ES-I3 (cell line): ENCODE measurements around the gene TMEM132D.
"Not testable (repeated sequence)": the region's sequence is repeated elsewhere in the genome, so short reads cannot be mapped to it uniquely, and the experiment has no call there.

Experiments used
- H3K36me3 ChIP-seq: 2 replicates; pipeline ENCODE4 v1.6.1; 2013; ENCODE audit warnings: mild to moderate bottlenecking, low read length, control low read depth, moderate library complexity; ENCODE audit not compliant: insufficient read depth
- H3K4me1 ChIP-seq: 2 replicates; pipeline ENCODE4 v1.6.1; 2013; ENCODE audit warnings: mild to moderate bottlenecking, control low read depth, low read length; ENCODE audit not compliant: insufficient read depth
- H3K9ac ChIP-seq: 2 replicates; pipeline ENCODE4 v1.6.1; 2013; ENCODE audit warnings: low read depth, mild to moderate bottlenecking, low read length, moderate library complexity
- H3K9me3 ChIP-seq: 2 replicates; pipeline ENCODE4 v1.6.1; 2013; ENCODE audit warnings: mild to moderate bottlenecking, low read length, moderate library complexity; ENCODE audit not compliant: control insufficient read depth, insufficient read depth

Gene TMEM132D

DNA sequence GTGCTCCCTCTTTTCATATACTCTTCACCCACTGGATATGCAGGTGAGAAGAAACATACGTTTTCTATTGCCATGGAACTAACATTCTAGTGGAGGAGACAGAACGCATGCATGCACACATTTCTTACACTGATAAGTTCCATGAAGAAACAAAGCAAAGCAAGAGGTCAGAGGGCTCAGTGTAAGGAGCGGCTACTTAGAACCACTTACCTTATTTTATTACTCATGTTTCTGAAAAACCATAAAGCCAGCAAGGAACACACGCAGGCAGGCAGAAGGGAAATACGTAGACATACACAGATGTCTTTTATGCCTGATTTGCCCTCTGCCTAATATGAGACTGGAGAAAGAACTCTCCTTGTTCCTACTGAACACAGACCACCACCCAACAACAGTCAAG, 362.9 kb downstream of the TMEM132D start:
- Histone ChIP-seq H3K9me3 (no peaks in the 10 kb centered on the region; the same call in 1 of the 2 replicates), H3K4me1 (no peaks in the 10 kb centered on the region), H3K36me3 (no peaks in the 10 kb centered on the region), H3K9ac (no peak overlapping the region)

DNA sequence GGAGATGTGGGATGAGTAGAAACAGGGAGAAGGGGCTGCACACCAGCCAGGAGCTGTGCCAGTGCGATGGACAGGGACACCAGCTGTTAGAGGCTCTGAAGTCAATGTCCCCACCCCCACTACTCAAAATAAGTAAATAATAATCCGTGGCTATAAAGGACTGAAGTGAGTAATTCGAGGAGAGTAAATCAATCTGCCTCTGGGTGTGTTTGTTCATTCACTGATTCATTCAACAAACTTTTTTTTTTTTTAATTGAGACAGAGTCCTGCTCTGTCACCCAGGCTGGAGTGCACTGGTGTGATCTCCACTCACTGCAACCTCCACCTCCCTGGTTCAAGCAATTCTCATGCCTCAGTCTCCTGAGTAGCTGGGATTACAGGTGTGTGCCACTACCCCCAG, 363.6 kb downstream of the TMEM132D start:
- Histone ChIP-seq H3K4me1 (no peaks in the 10 kb centered on the region), H3K36me3 (no peaks in the 10 kb centered on the region), H3K9me3 (no peaks in the 10 kb centered on the region; the same call in 1 of the 2 replicates), H3K9ac (no peak overlapping the region)

DNA sequence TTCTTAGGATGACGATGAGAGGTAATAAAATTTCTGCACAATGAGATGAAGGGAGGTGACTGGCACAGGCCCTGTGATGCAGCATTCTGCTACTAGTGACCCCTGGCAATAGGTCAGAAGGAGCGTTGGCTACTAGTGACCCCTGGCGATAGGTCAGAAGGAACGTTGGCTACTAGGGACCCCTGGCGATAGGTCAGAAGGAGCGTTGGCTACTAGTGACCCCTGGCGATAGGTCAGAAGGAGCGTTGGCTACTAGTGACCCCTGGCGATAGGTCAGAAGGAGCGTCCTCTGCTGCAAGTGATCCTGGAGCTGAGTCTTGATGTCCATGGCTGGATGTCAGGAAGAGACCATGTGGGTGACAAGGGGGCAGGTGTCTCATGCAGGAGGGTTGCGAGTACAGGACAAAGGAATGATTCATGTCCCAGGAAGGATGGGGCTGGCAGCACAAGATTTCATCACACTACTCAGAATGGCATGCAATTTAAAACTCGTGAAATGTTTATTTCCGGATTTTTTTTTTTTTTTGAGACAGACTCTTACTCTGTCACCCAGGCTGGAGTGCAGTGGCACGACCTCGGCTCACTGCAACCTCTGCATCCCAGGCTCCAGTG, 365.0 kb downstream of the TMEM132D start:
- H3K36me3 ChIP-seq, H3K9me3 ChIP-seq, H3K4me1 ChIP-seq, H3K9ac ChIP-seq: not testable (repeated sequence)

DNA sequence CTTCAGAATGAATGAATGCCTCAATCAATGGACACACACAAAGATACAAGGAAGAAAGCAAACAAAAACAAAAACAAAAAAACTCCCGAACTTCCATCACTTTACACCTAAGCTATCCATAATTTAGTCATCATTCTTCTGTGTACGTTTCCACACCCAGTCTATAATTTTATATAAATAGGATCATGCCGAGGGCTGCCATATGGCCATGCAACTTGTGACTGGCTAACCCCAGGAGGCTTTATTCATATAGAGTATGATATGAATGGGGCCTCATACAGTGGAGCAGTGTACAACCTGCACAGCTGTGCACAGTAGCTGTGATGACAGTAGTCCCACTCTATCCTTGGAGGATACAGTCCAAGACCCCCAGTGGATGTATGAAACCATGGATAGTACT, 365.7 kb downstream of the TMEM132D start:
- Histone ChIP-seq H3K9me3 (no peaks in the 10 kb centered on the region), H3K4me1 (peaks cover 3% of the 10 kb centered on the region; the same call in 1 of the 2 replicates), H3K9ac (no peak overlapping the region), H3K36me3 (no peaks in the 10 kb centered on the region)

DNA sequence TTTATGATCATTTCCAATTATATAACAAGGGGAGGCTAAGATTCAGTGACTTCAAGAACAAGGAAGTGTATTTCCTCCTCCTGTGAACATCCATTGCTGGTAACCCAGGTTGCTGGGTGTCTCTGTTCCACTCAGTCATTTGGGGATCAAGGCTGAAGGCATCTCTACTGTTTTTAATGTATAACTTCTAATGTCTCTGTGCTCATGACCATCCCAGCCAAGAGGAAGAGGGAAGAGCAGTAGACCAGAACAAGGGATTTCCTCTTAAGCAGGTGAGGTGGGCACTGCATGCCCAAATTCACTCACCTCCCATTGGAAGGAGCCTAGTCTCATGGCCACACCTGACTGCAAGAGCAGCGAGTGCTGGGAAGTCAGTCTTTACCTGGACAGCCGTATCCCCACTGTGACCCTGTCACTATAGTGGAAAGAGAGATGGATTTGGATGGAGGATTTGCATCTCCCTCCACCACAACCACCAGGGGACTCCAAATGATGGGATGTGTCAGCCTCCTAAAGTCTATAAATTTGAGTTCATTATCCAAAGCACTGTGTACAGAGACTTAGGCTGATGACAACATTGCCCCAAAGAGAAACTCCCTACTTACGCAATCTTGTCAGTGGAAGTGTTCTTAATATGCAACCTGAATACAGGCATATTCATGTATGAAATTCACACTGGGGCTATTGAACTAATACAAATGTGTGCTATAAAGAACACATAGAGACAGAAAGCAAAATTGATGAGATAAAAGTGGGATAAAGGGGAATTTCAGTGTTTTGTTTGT, 368.7 kb downstream of the TMEM132D start:
- H3K9ac ChIP-seq: no peak overlapping the region
- H3K36me3 ChIP-seq: no peaks in the 10 kb centered on the region; the same call in 1 of the 2 replicates
- H3K9me3 ChIP-seq: no peaks in the 10 kb centered on the region
- peaks cover 24% of the 10 kb centered on the region for H3K4me1 ChIP-seq

DNA sequence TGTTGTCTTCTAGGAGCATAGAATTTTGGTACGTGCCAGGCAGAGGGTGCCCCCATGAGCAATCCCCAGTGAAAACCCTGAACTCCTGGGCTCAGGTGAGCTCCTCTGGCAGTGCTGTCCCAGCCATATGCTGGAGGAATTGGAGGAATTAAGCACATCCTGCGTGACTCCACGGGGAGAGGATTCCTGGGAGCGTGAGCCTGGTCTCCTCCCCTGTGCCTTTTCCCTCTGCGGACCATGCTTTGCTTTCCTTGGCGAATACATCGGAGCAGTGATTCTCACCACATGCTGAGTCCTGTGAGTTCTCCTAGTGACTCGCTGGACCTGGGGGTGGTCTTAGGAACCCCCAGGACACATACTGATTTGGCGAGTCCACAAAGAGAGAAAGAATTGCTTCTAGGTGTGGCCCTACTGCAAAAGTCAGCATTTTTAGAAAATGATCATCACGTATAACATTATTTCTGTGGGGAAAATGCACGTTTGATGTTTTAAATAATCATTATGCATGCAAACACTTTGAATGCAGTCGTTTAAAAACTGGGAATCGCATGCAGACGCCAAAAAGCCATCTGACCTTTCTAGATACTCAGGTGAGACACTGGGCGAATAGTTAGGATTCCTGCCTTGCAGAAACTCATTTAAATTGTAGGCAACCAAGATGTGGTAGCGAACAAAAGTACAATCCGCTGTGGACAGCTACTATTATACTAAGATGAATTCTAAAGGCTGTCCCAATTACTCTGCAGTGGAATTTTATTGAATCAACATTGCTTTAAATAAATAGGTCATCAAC, 370.9 kb downstream of the TMEM132D start:
- no peaks in the 10 kb centered on the region for H3K9me3 ChIP-seq
- H3K4me1 ChIP-seq: peaks cover 24% of the 10 kb centered on the region
- H3K9ac ChIP-seq: no peak overlapping the region
- H3K36me3 ChIP-seq: no peaks in the 10 kb centered on the region; the same call in 1 of the 2 replicates

DNA sequence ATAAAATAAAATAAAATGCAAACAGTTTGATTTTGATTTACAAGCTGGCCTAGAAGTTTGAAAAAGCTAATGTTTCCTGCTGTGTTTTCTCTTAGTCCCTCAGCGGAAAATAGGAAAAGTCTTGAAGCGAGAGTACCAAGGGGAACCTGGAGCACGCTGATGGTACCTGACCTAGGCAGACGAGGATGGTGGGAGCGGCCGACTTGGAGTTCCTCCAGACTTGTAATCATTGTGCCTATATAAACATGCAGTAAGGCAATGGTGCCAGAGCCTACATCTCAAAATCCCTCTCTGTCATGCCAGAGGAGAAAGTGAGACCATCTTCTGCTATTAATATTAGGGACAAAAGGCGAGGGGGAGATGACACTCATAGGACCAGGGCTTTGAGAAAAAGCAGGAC, 371.7 kb downstream of the TMEM132D start:
- Histone ChIP-seq H3K36me3 (no peaks in the 10 kb centered on the region; the same call in 1 of the 2 replicates), H3K4me1 (peaks cover 24% of the 10 kb centered on the region), H3K9me3 (no peaks in the 10 kb centered on the region), H3K9ac (no peak overlapping the region)

DNA sequence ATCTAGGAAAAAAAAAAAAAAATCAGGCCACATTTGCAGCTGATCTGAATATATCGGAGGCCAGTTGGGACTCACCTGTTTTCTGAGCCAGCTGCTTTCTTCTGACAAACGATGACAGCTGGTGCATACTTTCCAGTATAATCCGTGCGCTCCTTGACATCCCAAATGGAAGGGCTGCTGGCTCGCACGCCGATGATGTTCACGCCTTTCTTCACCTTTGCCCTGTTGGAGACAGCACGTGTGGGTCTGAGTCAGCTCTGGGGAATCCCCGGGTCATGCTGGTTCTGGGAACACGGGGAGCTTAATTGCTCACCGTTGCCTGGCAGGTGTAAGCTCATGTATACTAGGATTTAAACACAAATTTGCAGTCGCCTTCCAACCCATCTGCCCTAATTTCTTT, 372.8 kb downstream of the TMEM132D start:
- no peak overlapping the region for H3K9ac ChIP-seq
- no peaks in the 10 kb centered on the region for H3K9me3 ChIP-seq
- H3K4me1 ChIP-seq: peaks cover 24% of the 10 kb centered on the region
- H3K36me3 ChIP-seq: no peaks in the 10 kb centered on the region; the same call in 1 of the 2 replicates

DNA sequence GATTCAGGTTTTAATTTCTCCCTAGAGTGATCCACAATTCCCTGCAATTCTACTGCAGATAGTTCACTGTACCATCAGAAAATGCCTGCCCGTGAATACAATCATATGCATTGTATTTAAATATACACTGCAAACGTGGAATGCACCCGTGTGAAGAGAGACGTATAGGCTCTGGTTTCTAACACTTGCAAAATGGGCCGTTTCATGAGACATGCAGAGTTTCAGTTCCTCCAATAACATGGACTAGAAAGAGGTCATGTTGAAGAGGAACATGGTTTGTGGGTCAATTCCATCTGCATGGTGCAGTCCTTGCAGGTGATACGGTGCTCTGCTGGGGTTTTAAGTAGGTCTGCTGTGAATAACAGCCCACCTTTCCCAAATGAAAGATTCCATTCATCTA, 373.3 kb downstream of the TMEM132D start:
- Histone ChIP-seq H3K36me3 (no peaks in the 10 kb centered on the region; the same call in 1 of the 2 replicates), H3K9me3 (no peaks in the 10 kb centered on the region), H3K4me1 (peaks cover 24% of the 10 kb centered on the region), H3K9ac (no peak overlapping the region)

DNA sequence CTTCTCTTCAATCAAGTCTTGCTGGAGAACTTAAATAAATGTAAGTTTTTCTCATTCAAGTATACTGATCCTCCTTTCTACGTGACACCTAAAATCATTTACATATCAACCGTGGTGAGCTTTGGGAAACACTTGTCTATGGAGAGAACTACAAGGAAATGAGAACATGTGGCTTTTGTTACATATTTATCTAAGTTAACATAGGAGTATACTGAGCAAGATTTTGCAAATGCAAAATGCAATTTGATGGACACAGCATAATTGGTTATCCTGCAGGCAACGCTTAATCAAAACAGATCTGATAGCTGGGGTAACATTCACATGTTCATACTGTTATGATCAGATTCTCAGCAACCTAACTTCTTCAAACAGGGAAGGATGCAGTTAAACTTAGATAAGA, 376.3 kb downstream of the TMEM132D start:
- H3K9ac ChIP-seq: no peak overlapping the region
- peaks cover 14% of the 10 kb centered on the region for H3K4me1 ChIP-seq
- H3K36me3 ChIP-seq: no peaks in the 10 kb centered on the region; the same call in 1 of the 2 replicates
- no peaks in the 10 kb centered on the region for H3K9me3 ChIP-seq

DNA sequence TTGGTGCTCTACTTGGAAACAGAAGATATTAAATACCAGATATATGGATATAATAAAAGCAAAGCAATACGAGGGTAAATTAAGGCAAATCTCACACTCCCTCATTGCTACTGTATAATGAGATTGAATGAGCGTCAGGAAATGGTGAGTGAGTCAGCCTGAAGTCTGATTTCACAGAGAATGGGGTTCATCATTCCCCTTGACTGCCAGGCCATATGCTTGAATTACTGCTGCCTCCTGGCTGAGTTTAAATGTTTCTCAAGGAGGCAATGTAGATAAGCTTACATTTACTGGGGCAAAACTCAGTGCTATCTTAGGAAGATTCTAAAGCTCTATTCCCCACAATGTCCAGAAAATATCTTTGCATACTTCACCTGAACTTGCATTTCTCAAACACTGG, 380.2 kb downstream of the TMEM132D start:
- Histone ChIP-seq H3K36me3 (no peaks in the 10 kb centered on the region), H3K4me1 (no peaks in the 10 kb centered on the region), H3K9ac (no peak overlapping the region), H3K9me3 (no peaks in the 10 kb centered on the region)

DNA sequence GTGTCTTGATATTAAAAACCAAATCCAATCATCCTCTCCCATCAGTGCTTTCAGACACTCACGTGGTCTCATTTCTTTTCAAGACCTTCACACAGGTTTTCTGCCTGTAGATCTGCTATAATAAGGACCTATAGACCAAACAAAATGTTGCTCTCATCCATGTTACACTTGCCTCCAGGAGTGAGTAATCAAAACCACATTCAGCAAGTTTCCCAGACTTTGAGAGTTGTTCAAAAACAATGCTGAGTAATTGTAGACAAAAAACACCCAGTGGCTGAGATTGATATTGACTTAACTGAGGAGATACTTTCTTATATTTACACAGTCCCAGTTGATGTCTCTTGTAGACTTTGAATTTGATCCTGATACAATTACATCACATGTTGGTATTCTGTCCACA, 383.1 kb downstream of the TMEM132D start:
- Histone ChIP-seq H3K9ac (no peak overlapping the region), H3K9me3 (no peaks in the 10 kb centered on the region), H3K36me3 (peaks cover 3% of the 10 kb centered on the region; the same call in 1 of the 2 replicates), H3K4me1 (no peaks in the 10 kb centered on the region)

DNA sequence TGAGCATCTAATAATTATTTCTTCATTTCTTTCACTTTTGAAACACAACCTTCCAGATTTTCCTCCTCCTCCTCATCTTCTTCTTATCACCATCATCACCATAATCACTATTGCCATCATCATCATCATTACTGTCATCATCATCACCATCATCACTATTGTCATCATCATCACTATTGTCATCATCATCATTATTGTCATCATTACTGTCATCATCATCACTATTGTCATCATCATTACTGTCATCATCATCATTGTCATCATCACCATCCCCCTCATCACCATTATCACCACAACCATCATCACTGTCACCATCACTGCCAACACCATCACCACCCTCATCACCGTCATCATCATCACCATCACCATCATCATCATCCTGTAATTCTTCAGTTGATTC, 400.0 kb downstream of the TMEM132D start:
- no peaks in the 10 kb centered on the region for H3K4me1 ChIP-seq
- no peak overlapping the region for H3K9ac ChIP-seq
- no peaks in the 10 kb centered on the region for H3K36me3 ChIP-seq
- no peaks in the 10 kb centered on the region for H3K9me3 ChIP-seq

DNA sequence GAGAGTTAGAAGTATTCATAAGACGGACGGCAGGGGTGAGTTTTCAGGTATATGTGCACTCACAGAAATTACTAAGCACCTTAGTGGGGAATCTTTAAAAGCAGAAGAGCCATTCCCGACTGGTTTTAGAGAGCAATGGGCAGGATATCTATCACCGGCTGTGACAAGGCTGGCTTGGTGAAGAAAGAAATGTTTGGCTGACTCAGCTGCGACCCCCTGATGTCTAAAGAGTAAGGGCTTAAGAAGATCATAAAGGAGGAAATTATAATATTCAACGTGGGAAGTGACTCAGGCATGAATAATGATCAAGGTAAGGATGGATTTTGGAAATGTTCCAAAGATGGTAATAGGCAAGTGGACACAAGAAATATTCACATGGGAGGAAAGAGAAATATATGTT, 407.6 kb downstream of the TMEM132D start:
- no peaks in the 10 kb centered on the region for H3K4me1 ChIP-seq
- no peak overlapping the region for H3K9ac ChIP-seq
- no peaks in the 10 kb centered on the region for H3K36me3 ChIP-seq
- no peaks in the 10 kb centered on the region for H3K9me3 ChIP-seq
